Panc1 (cell line): ENCODE data around the gene TANGO2. TPM values are rescaled to one million over a fixed set of nuclear protein-coding genes. Genes with fewer than 3 reads are reported as not detected.

Experiments
- ATAC-seq: fragments of 200-7000 bp; cut with Tn5 transposase; 2 replicates; pipeline ENCODE4 v1.9.1; 2020; ENCODE audit warnings: mild to moderate bottlenecking, moderate library complexity
- BruUV-seq: library from RNA; stranded (reverse); fragments of 400-500 nt; replicated peaks from 2 replicates; lab custom pipeline; 2021; lab: Mats Ljungman, UMichigan
- CTCF ChIA-PET: fragments of 300-600 bp; sonication (Branson Sonifier 250); formaldehyde crosslinking; loops from one replicate; lab custom pipeline; 2022; ENCODE audit warnings: antibody characterized with exemption; lab: Charles Lee
- POLR2A ChIA-PET: fragments of 300-600 bp; sonication (Branson Sonifier 250); formaldehyde crosslinking; loops from one replicate; lab custom pipeline; 2022; ENCODE audit warnings: antibody characterized with exemption; lab: Charles Lee
- DNase-seq: peaks from one replicate; pipeline ENCODE4 v3.0.0-alpha.2; 2010; ENCODE audit warnings: low read depth, low spot score
- H3K27ac ChIP-seq: 2 replicates; pipeline ENCODE4 v1.5.1; 2011; ENCODE audit warnings: mild to moderate bottlenecking, low read length, inconsistent platforms
- H3K27me3 ChIP-seq: fragments of 200-500 bp; sonication (Bioruptor generic); 2 replicates; pipeline ENCODE4 v1.6.0; 2014; ENCODE audit warnings: low read length, inconsistent platforms; ENCODE audit not compliant: control insufficient read depth, insufficient read depth
- H3K36me3 ChIP-seq: fragments of 200-500 bp; sonication (Bioruptor generic); 2 replicates; pipeline ENCODE4 v1.5.1; 2014; ENCODE audit warnings: inconsistent platforms, mild to moderate bottlenecking, low read length, moderate library complexity; ENCODE audit not compliant: control insufficient read depth, insufficient read depth
- H3K4me1 ChIP-seq: 2 replicates; pipeline ENCODE4 v1.5.1; 2011; ENCODE audit warnings: inconsistent platforms, mild to moderate bottlenecking, low read length, moderate library complexity; ENCODE audit not compliant: control insufficient read depth, insufficient read depth
- H3K4me3 ChIP-seq, 2 experiments: 2 replicates each; pipeline ENCODE4 v1.5.1; 2011 to 2012; ENCODE audit warnings: low read depth in 2 of 2, low read length in 2 of 2, mild to moderate bottlenecking in 2 of 2, inconsistent platforms in 1 of 2, moderate library complexity in 1 of 2
- H3K9me3 ChIP-seq: fragments of 200-500 bp; sonication (Bioruptor generic); 2 replicates; pipeline ENCODE4 v1.5.1; 2014; ENCODE audit warnings: low read depth, mild to moderate bottlenecking, inconsistent platforms, low read length, moderate library complexity; ENCODE audit not compliant: control insufficient read depth, insufficient read depth
- CTCF ChIP-seq: fragments of 450-650 bp; IDR thresholded peaks from 2 replicates; pipeline ENCODE4 v1.5.1; 2017; ENCODE audit warnings: mild to moderate bottlenecking
- POLR2AphosphoS5 ChIP-seq: IDR thresholded peaks from 2 replicates; pipeline ENCODE4 v1.6.1; 2012; ENCODE audit warnings: mild to moderate bottlenecking, low read depth, low read length, moderate library complexity
- REST ChIP-seq, 2 experiments: IDR thresholded peaks; 2 replicates each; pipeline ENCODE4 v1.6.1; 2011 to 2012; ENCODE audit warnings: low read depth in 2 of 2, control low read depth in 1 of 2, low read length in 1 of 2, mild to moderate bottlenecking in 1 of 2, moderate library complexity in 1 of 2; ENCODE audit not compliant: insufficient read depth in 1 of 2
- TCF7L2 ChIP-seq: IDR thresholded peaks from 2 replicates; pipeline ENCODE4 v1.6.1; 2011; ENCODE audit warnings: mild to moderate bottlenecking, low read depth, low read length, inconsistent platforms
- in situ Hi-C: cut with HindIII; loops from 2 replicates; pipeline ENCODE4 v1.10.0; 2016; ENCODE audit warnings: low sequenced_read_pairs, low pct_unique_long_range_greater_than_20kb
- intact Hi-C: fragments of 100-400 bp; cut with micrococcal nuclease; formaldehyde crosslinking; loops from one replicate; pipeline ENCODE4 v1.10.0; 2022; ENCODE audit not compliant: unreplicated experiment
- total RNA-seq: library from RNA; stranded (reverse); gene quantifications from one replicate; pipeline ENCODE4 v1.2.1, GENCODE V29; 2021; ENCODE audit not compliant: unreplicated experiment

The TANGO2 gene
- total RNA-seq, 1 experiment from 2014 or later, result 32.2 TPM

- TF ChIP-seq POLR2AphosphoS5, result no peak
- CTCF ChIA-PET, result no interaction called here
- no peaks in the 10 kb centered on the region for H3K9me3 ChIP-seq
- in situ Hi-C loops, result no loop called here
- no peaks in the 10 kb centered on the region for H3K4me1 ChIP-seq
- no peak overlapping the region for H3K4me3 ChIP-seq
- DNase-seq, result no peak
- ATAC-seq, result no peak
- H3K27ac ChIP-seq, result no peak overlapping the region
- intact Hi-C loops, result loop anchor here (5.0 kb wide), 1 partner anchor 39 kb away; no protein-coding TSS in a partner anchor
- BruUV-seq, result no TSS peak
- no peaks in the 10 kb centered on the region; the same call in 1 of the 2 replicates for H3K36me3 ChIP-seq
- H3K27me3 ChIP-seq, result no peaks in the 10 kb centered on the region
- POLR2A ChIA-PET, result no interaction called here
Measured at GRCh38 chr22:20011123-20011992, 9.6 kb upstream of the TANGO2 start.

DNA sequence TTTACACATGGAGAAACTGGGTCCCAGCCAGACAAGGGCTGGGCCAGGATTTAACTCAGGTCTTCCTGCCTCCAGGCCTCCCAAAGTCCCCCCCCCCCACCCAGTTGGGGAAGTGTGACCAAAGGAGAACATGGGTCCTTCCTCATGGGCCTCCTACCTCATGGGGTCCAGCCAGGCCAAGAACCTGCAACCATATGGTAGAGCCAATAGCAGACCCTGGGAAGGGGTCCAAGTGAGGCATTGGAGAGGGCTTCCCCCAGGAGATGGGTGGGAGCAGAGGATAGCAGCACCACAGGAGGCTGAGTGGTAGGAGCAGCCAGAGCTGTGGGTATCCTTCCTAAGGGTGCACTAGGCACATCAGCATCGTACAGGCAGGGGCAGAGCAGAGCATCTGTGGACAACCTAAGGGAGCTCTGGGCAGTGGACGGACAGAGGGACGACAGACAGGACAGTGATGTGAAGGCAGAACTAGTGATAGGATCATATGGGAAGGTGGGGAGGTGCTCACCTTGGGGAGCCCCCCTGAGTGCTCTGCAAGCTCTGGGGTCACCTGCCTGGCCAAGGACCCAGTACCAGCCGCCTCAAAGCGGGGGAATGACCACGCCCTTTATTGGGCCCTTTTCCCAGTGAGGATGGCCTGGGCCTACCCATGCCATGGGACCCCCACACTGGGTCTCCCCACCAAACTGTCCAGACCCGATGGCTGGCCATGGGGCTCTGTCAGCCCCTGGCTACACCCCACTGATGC is 8.7 kb upstream of the TANGO2 start:
- in situ Hi-C loops (no loop called here), intact Hi-C loops (loop anchor here (5.0 kb wide), 1 partner anchor 40 kb away; no protein-coding TSS in a partner anchor)

More for the DNA sequence above, 8.7 kb upstream of the TANGO2 start:
- BruUV-seq, result no TSS peak
- Histone ChIP-seq H3K27me3 (no peaks in the 10 kb centered on the region), H3K9me3 (no peaks in the 10 kb centered on the region), H3K36me3 (no peaks in the 10 kb centered on the region; the same call in 1 of the 2 replicates), H3K4me1 (no peaks in the 10 kb centered on the region), H3K4me3 (no peak overlapping the region), H3K27ac (no peak overlapping the region)
- no peak for DNase-seq
- no peak for TF ChIP-seq TCF7L2
- TF ChIP-seq REST (IDR thresholded peaks at IDR 0.05; ENCODE audit: insufficient read depth in 1 of 2, low read depth in 2 of 2, low read length in 1 of 2), result no peak
- no peak for TF ChIP-seq CTCF
- no peak for ATAC-seq
- ChIA-PET POLR2A (no interaction called here), CTCF (no interaction called here)
